Colon (tissue), 2 donors: ENCODE data around the gene ANKLE2.
"Not testable (repeated sequence)": the region's sequence is repeated elsewhere in the genome, so short reads cannot be mapped to it uniquely, and the experiment has no call there.

Source experiments
- FAIRE-seq: peaks from 2 replicates; lab custom pipeline; 2012; peaks lifted over from hg19 to GRCh38; lab: Jason Lieb, UNC
- donor health status: control.
- donor health status: control.

ANKLE2 gene

DNA sequence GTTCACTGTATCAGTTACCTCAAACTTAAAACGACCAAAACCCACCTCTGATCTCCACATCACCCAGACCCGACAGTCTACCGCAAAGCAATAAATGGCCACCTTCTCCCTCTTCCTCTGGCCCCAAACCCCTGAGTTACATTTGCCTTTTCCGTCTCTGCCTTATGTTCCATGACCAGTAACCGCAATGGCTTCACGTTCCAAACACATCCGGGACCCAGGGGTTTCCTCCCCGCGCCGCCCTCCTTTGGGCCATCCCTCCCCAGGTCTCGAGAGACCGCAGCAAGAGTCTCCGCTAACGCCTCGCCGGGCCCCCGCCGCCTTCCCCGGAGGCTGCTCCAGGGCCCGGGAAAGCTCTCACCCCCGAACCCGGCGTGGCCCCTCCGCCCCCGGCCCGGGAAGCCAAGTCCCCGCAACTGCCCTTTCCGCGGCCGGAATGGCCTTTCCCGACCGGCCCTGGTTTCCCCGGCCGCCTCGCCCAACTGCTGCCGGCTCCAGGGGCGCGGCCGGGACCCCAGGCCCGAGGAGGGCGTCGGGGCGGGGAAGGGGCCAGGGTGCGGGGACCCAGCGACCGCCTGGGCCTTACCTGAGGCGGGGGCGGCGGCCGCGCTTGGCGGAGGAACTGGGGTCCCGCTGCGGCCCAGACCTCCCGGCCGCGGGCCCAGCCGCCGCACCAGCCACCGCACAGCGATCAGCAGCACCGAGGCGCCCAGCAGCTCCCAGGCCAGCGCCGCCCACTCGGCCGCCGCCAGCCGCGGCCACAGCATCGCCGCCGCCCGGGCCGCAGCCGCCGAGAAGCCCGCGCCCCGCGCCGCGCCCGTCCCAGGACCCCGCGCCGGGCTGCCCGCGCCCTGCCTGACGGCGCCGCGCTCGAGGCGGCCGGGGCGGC is at the start of gene ANKLE2:
TSS of gene ANKLE2 (minus strand) at position 801 of the 889 bp plus-strand sequence. CDS start at position 767, 34 bp downstream.
- no peak for FAIRE-seq

DNA sequence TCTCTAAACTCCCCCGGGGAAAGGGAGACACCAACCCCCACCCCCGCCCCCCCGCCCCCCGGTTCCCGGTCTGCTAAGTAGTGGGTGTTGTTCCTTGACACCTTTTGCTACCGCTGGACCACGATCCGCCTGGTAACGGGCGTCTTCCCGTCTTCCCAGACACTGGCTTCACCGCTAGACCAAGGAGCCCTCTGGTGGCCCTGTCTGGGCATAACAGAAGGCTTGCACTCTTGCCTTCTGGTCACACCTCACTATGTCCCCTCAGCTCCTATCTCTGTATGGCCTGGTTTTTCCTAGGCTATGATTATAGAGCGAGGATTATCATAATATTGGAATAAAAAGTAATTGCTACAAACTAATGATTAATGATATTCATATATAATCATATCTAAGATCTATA is 47.8 kb upstream of the ANKLE2 start:
- not testable (repeated sequence) for FAIRE-seq

DNA sequence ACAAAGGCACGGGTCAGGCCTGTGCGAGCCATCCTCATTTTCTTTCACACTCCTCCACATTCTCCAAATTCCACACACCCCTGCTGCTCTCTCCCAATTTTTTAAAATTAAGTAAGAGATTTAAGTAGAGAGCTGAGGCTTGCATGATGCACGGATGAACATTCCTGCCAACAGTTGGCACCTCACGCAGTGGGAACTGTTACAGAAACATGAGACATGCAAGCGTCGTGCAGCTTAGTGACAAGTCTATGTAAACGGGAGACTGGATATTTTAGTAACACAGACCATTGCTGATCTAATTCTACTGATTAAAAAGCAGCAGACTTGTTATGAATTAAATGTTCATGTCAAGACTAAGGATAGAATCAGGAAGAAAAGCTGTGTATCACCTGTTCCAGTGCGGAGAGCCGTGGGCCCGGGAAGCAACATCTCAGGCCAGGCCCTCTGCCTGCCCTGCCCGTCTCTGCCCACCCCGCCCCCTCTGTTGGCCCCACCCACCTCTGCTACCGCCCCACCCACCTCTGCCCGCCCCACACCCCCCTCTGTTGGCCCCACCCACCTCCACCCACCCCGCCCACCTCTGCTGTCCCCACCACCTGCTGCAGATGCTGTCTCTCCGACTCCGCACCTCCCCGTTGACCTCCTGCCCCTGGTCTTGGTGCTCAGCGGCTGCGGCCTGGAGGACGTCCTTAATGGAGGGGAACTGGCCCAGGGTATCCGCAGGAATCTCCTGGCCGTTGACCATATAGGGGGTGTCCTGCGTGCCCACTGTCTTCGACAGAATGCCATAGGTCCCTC is 45.9 kb upstream of the ANKLE2 start:
- no peak for FAIRE-seq

DNA sequence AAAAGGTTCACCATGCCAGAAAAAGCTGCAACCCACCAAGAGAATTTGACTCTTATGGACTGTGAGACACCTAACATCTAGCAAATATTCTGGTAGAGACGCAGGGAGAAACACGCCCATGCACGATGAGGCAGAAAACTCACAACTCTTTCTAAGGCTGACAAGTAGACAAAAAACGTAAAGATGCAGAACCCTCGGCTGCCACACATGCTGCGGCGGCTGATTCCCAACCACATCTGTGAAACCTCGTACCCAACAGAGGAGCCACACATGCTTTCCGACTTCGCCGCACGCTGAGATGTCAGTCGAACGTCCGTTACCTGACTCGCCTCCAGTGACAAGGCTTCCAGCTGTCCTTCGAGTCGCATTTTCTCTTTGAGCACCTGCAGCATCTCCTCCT is 45.2 kb upstream of the ANKLE2 start:
- no peak for FAIRE-seq

DNA sequence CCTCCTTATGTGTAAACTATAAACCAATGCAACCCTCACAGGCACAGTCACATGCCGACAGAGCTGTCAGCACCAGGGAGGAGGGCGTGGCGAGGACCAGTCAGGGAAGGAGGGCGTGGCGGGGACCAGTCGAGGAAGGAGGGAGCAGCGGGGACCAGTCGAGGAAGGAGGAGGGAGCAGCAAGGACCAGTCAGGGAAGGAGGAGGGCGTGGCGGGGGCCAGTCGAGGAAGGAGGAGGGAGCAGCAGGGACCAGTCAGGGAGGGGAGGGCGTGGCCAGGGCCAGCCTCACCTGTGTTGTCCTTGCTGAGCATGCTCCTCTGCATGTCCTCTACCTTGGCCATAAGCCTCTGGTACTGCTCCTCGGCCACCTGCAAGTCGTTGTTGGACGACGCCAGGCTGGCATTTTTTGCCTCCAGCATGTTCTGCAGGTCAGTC is 42.8 kb upstream of the ANKLE2 start:
- FAIRE-seq = no peak

DNA sequence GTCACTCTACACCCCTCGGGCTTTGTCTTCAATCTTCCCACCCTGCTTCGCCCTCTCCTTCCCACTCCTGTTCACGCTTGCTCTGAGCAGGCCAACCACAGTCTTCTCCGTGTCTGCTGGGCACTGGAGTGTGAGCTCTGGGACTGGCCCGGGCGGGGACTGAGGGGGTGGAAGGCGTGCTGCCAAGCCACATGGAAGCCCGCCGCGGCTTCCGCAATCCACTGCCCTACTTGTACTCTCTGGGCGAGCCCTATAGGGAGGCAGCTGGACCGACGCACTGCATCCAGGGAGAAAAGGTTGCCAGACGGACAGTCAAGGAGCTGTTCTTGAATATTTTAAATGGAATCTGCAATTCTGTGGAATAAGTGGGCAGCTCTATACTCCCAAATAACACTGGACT is 42.3 kb upstream of the ANKLE2 start:
- FAIRE-seq = no peak

DNA sequence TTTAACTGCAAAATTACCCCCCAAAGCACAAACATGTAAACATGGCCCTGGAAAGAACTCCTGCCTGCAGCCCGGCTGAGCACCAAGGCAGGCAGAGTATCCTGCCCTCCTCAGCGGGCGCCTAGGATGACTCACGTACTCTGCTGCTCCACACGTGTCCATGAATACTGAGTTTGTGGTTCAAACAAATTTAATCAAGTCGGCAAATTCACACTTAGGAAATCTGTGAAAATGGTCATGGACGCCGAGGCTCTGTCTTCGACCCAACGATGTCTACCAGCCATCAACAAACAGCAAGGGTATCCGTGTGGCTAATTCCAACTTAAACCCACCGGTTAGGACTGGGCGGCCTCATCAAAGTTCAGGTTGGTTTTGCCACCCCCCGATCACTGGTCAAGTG is 41.5 kb upstream of the ANKLE2 start:
- FAIRE-seq = no peak

DNA sequence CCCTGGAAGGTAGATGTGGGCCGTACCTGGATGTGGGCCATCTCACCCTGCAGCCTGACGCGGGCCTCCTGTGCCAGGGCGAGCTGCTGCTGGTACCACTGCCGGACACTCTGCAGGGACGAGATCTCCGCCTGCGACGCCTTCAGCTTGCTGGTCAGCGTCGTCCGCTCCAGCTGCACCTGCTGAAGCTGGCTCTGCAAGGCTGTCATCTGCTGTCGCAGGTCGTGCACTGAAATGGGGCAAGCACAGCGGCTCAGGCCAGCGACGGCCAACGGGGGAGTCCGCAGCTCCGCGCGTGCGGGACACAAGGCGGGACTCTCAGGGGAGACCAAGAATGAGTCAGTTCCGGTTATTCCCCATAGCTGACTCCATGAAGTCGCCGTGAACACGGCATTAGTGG is 40.1 kb upstream of the ANKLE2 start:
- no peak for FAIRE-seq

DNA sequence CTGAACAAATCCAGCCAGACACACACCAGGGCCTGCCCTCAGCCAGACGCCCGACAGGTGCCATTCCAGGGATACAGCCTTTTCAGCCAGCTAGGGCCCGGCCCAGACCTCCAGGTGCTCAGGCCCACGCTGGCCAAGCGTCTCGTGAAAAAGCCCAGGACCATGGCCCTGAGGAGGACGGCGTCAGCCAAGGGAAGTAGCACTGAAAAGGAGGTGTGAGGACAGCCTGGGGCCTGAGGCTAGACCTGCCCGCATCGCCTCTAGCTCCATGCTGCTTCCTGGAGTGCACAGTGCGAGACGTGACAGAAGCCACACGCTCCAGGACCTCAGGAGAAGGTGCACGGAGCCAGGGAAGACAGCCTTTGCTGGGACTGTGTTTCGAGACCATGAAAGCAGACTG is 37.2 kb upstream of the ANKLE2 start:
- FAIRE-seq = no peak

DNA sequence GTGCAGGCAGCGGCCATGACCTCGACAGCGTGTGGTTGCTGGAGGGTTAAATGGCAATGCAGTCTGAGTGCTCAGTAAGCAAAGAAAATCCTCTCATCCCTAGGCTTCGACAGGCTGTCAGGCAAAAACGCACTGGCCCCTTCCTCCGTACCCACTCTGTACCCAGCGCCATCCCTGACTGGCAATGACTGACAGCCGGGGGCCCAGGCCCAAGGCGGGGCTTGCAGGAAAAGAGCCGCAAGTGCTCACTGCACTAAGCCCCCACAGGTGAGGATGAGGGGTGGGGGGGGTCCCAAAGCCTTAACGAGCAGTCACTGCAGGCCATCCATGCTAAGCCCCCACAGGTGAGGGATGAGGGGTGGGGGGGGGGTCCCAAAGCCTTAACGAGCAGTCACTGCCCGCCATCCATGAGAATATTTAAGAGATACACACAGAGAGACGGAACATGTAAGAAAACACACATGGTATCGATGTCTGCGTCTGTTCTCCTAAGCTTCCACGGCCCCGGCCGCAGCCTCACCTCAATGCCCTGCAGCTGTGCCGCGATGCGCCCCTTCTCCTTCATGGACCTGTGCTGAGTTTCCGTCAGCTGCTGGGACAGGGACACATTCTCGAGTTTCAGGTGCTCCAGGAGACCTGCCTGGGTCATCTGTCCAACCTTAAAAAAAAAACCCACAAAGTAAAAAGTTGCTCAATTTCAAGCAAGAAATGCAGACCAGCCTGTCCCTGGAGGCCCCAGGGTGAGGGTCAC is 36.4 kb upstream of the ANKLE2 start:
- no peak for FAIRE-seq

DNA sequence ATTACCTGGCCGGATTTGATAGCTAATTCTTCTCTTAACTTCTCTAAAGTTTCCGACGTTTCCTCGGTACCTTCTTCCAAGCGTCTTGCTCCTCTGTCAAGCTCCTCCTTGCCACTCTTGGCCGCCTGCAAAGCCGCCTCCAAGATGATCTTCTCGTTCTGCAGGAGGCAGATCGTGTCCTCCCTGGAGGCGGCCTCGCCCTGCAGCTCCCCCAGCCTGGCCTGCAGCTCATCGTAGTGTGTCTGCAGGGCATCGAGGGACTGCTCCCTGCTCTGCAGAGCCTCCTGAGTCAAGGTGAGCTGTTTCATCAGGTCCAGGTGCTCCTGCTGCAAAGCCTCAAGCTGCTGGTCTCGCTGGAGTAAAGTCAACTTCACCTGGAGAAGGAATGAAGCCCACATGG is 34.2 kb upstream of the ANKLE2 start:
- FAIRE-seq = no peak

DNA sequence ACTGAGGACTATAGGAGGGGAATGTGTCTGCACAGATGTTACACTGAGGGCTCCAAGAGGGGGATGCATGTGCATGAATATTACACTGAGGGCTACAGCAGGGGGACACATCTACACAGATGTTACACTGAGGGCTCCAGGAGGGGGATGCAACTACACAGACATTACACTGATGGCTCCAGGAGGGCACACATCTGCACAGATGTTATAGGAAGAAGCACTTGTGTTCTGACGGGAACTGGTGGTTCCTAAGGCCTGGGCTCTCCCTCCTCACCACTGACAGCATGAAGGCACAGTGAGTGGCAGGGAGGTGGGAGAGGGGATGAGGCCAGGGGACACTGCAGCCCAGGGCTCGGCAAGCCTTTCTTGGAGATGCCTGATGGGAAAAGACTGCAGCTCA is 30.3 kb upstream of the ANKLE2 start:
- not testable (repeated sequence) for FAIRE-seq

DNA sequence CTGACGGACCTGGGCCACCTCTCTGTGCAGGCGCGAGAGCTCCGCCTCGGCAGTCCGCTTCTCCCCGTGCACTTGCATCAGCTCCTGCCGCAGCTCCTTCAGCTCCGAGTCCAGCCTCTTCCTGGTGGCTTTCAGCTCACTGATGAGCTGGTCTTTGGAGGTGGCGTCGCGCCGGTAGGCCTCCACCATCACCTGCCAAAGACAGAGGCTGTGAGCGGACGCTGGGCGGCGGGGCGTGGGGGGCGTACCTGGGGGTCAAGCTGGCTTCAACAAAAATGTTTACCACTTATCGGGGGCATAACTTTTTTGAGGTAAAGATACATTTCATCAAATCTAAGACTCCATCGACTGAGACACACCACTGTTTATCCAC is 27.5 kb upstream of the ANKLE2 start:
- no peak for FAIRE-seq

DNA sequence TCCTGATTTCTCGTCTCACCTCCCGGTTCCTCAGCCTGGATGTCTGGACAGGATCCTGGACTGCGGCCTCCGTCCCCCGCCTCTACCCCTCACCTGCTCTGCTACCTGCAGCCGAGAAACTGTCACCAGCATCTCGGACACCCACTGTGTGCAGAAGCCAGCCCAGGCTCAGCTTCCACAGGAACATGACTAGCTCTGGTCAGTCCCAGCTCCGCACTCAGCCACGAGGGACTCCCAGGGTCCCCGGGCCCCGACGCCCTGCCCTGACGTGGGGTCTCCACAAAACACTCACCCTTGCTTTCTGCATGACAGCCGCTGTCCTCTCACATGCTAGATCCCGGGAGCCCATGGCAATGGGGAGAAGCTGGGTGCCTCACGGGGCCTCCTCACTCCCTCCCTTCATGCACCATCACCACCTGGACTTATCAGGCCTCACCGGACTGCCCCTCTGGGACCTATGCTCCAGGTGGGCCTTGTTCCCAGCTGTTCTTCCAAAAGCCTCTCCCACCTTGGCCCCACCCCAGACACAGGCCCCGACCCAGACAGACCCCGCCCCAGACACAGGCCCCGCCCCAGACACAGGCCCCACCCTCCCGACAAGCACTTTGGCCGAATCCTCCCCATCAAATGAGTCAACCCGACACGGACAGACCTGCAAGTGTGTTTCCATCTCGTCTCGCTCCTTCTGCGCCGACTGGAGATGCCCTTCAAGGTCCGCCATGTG is 26.9 kb upstream of the ANKLE2 start:
- FAIRE-seq = no peak

DNA sequence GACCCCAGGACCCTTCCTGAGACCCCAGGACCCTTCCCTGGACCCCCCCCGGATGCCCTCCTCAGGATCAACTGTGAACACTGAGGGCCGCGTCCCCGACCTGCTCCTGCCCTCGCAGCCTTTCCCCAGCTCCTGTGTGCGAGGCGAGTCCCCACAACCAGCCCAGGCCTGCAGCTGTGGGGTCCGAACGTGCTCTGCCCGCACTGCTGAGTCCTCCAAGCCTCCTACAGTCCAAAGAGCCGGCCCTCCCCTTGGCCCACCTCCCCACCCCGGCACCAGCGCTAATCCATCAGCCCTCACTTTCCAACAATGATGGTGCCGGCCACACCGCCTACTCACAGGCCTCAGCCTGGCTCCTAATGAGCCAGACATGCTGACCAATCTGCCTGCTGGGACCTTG is 26.2 kb upstream of the ANKLE2 start:
- FAIRE-seq = no peak

DNA sequence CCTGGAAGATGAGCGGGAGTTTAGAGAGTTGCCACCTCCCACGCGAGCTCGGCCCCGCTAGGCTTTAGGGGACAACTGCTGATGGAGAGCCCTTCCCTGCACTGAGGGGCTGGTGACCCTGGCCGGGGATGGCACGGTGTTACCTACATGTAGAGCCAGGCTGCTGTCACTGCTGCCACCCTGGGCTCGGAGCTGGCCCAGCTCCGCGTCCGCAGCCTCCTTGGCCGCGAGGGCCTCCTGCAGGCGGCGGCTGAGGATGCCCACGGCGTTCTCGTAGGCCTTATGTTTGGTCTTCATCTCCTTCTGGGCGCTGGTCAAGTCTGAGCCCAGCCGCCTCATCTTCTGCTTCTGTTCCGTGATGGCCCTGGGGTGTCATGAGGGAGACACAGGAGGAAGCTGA is 24.6 kb upstream of the ANKLE2 start:
- no peak for FAIRE-seq

DNA sequence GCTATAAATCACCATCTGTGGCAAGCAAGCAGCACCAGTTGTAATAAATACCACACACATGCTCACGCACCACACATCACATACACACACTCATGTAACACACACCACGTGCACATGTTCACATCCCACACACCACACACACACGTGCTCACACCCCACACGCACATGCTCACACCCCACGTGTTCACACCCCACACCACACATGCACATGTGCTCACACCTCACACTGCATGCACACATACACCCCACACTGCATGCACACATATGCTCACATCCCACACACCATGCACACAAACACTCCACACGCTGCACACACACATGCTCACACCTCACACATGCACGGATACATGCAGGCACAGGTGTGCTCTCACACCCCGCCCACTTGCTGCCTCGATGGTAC is 22.9 kb upstream of the ANKLE2 start:
- no peak for FAIRE-seq

DNA sequence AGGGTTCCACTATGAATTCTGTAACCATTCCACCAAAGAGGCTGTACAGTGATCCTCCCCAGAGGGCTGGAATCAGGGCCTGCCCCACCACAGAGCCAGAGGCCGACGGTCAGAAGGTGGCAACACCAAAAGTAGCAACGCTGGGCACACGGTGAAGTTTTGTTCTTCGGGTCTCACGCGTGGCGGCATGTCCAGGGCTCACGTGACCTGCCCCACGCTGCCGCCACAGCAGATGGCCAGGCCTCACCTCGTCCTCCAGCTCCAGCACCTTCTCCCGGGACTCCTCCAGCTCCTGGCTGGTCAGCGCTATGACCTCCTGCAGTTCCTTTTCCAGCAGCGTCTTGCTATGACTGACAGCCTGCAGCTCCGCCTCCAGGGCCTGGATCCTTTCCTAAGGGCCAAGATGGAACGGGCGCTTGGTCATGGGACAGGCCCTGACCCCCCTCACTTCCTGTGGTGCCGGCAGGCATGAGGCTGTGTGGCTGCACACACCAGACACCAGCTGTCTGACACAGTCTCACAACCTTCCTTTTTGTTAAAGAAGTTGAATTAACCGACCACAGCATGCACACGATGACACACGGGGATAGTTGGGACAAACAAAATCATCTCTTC is 22.4 kb upstream of the ANKLE2 start:
- FAIRE-seq = no peak

DNA sequence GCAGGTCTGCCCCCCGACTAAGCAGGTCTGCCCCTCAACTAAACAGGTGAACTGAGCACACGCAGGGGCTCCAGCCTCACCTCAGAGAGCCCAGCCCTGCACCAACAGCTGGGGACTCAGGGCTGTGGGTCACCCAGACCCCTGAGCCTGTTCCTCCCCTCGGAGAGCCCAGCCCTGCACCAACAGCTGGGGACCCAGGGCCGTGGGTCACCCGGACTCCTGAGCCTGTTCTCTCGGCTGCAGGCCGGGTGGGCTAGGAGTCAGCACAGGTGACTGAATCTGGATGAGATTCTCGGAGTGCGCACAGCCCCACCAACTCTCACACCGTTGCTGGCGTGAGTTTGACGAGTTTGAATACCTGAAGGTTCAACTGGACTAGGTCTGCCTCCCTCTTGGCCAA is 20.3 kb upstream of the ANKLE2 start:
- no peak for FAIRE-seq

DNA sequence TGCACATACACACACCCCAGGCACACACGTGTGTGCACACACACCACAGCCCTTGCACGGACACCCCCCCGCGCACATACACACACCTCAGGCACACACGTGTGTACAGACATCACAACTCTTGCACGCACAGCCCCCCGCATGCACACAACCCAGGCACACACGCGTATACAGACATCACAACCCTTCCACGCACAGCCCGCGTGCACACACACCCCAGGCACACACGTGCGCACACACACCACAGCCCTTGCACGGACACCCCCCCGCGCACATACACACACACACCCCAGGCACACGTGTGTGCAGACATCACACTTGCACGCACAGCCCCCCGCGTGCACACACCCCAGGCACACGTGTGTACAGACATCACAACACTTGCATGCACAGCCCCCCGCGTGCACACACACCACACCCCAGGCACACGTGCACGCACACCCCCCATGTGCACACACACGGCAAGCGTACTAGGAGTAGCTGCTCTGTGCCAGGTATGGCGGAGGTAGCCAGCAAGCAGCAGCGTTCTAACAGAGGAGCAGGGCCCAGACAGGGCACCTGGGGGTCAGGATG is 18.2 kb upstream of the ANKLE2 start:
- no peak for FAIRE-seq

DNA sequence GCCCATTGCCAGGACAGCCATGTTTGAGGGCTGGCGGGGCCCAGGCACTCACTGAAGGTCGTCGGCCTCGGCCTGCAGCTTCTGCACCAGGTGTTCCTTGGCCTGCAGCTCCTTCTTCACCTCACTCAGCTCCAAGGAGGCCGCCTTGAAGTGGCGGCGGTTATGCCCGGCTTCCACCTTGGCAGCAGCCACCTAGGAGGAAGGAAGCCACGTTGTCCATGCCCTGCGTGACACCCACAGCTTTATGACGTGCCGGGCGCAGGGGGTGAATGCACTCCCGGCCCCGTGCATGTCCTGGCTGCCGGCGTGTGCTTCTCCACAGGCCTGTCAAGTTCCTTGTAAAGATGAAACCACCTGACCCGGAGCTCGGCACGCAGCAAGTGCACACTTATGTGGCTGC is 16.0 kb upstream of the ANKLE2 start:
- FAIRE-seq = no peak
